HepG2 (cell line): ENCODE results near the gene SLC7A6OS. TPM values are rescaled to one million over a fixed set of nuclear protein-coding genes. Genes with fewer than 3 reads are reported as not detected.

ENCODE experiments used
- CBX1 ChIP-seq: IDR thresholded peaks from one replicate; pipeline ENCODE4 v1.6.1; 2016; ENCODE audit warnings: antibody characterized with exemption, low read depth
- DMAP1 ChIP-seq: IDR thresholded peaks from 2 replicates; pipeline ENCODE4 v1.6.1; 2016
- ELF1 ChIP-seq: sonication (generic); formaldehyde crosslinking; IDR thresholded peaks from 2 replicates; pipeline ENCODE4 v1.4.0; 2020; ENCODE audit warnings: missing genetic modification reagents
- FOXA1 ChIP-seq, 2 experiments: fragments of 450-650 bp in 1 of 2; sonication (generic) in 1 of 2; formaldehyde crosslinking in 1 of 2; IDR thresholded peaks; 2 replicates each; pipeline versions ENCODE4 v1.4.0 to v1.6.1; 2016 to 2020; ENCODE audit warnings: missing genetic modification reagents in 1 of 2
- FOXP4 ChIP-seq: sonication (generic); formaldehyde crosslinking; IDR thresholded peaks from 2 replicates; pipeline ENCODE4 v1.4.0; 2020; ENCODE audit warnings: missing genetic modification reagents
- LCORL ChIP-seq, 2 experiments: fragments of 450-650 bp in 1 of 2; sonication (generic) in 1 of 2; formaldehyde crosslinking in 1 of 2; IDR thresholded peaks; 2 replicates each; pipeline versions ENCODE4 v1.5.0 to v1.6.1; 2017 to 2020; ENCODE audit warnings: antibody characterized with exemption in 1 of 2, missing genetic modification reagents in 1 of 2
- NFIC ChIP-seq: IDR thresholded peaks from 2 replicates; pipeline ENCODE4 v1.6.1; 2012; ENCODE audit warnings: mild to moderate bottlenecking, low read length, inconsistent platforms
- POLR2A ChIP-seq, 2 experiments: IDR thresholded peaks; 2 replicates each; pipeline ENCODE4 v1.6.1; 2011; ENCODE audit warnings: low read depth in 2 of 2, low read length in 2 of 2, mild to moderate bottlenecking in 1 of 2, moderate library complexity in 1 of 2; ENCODE audit not compliant: insufficient read depth in 1 of 2
- POLR2AphosphoS5 ChIP-seq: IDR thresholded peaks from 2 replicates; pipeline ENCODE4 v1.6.1; 2012; ENCODE audit warnings: low read depth, low read length
- PPARG ChIP-seq: conservative IDR thresholded peaks from 2 replicates; pipeline ENCODE4 v1.6.1; 2016; ENCODE audit warnings: missing biosample characterization, missing genetic modification reagents
- SIX1 ChIP-seq: sonication (generic); formaldehyde crosslinking; IDR thresholded peaks from 2 replicates; pipeline ENCODE4 v1.4.0; 2020; ENCODE audit warnings: missing genetic modification reagents, borderline replicate concordance
- SKIL ChIP-seq: sonication (generic); formaldehyde crosslinking; IDR thresholded peaks from 2 replicates; pipeline ENCODE4 v1.8.0; 2022; ENCODE audit warnings: missing genetic modification reagents, mild to moderate bottlenecking, moderate library complexity, borderline replicate concordance
- SP140L ChIP-seq: sonication (generic); formaldehyde crosslinking; IDR thresholded peaks from 2 replicates; pipeline ENCODE4 v1.4.0; 2020; ENCODE audit warnings: missing genetic modification reagents, borderline replicate concordance
- ZHX2 ChIP-seq, 2 experiments: sonication (generic) in 1 of 2; formaldehyde crosslinking in 1 of 2; IDR thresholded peaks; 2 replicates each; pipeline versions ENCODE4 v1.6.1 to v1.9.0; 2014 to 2022; ENCODE audit warnings: antibody characterized with exemption in 1 of 2, borderline replicate concordance in 1 of 2, inconsistent platforms in 1 of 2, low read depth in 1 of 2, missing genetic modification reagents in 1 of 2
- ZNF232 ChIP-seq: sonication (generic); formaldehyde crosslinking; IDR thresholded peaks from 2 replicates; pipeline ENCODE4 v1.4.0; 2020; ENCODE audit warnings: missing genetic modification reagents, borderline replicate concordance
- ZNF335 ChIP-seq: sonication (generic); formaldehyde crosslinking; IDR thresholded peaks from 2 replicates; pipeline ENCODE4 v1.4.0; 2020; ENCODE audit warnings: missing genetic modification reagents
- ZNF350 ChIP-seq: sonication (generic); formaldehyde crosslinking; IDR thresholded peaks from 2 replicates; pipeline ENCODE4 v1.4.0; 2020; ENCODE audit warnings: mild to moderate bottlenecking, low read depth, missing genetic modification reagents, borderline replicate concordance
- ZNF547 ChIP-seq: sonication (generic); formaldehyde crosslinking; IDR thresholded peaks from 2 replicates; pipeline ENCODE4 v1.5.1; 2020; ENCODE audit warnings: mild to moderate bottlenecking, missing genetic modification reagents
- ZNF7 ChIP-seq: IDR thresholded peaks from 2 replicates; pipeline ENCODE4 v1.6.1; 2016; ENCODE audit warnings: missing biosample characterization, missing genetic modification reagents
- polyA plus RNA-seq, 8 experiments: library from polyadenylated mRNA; depleted of rRNA in 3 of 8; stranded (reverse) in 7 of 8; unstranded in 1 of 8; fragments of >200 nt; fragmentation: Illumina TruSeq in 4 of 8; extraction: Trizol in 4 of 8; gene quantifications; 2 replicates each; pipeline versions ENCODE4 v1.2.1 to v1.2.3, GENCODE V29; 2011 to 2016; ENCODE audit warnings: low read depth in 4 of 8, missing spikeins in 1 of 8, mixed read lengths in 1 of 8; ENCODE audit not compliant: insufficient read depth in 1 of 8
- total RNA-seq, 5 experiments: library from RNA; depleted of rRNA; stranded (reverse); fragments of >200 nt; fragmentation: Illumina TruSeq; extraction: Trizol; gene quantifications; 2 replicates each; pipeline ENCODE4 v1.2.3, GENCODE V29; 2016; ENCODE audit warnings: low read depth in 1 of 5

SLC7A6OS gene
- total and polyA plus RNA-seq, 2 of the 13 experiments (the other 11 are each of a cell fraction or from before 2014, with no cell fraction given), result 11.2 to 21.5 TPM

- TF ChIP-seq FOXP4 (CRISPR knock-in tag), result peak; percentile 56
- TF ChIP-seq ZHX2 (IDR thresholded peaks at IDR 0.05; ENCODE audit: low read depth), result no peak
- 0 out of 2 replicates have a peak, but pooled peaks have one; percentile 26 for TF ChIP-seq ZHX2 (CRISPR knock-in tag; IDR thresholded peaks at IDR 0.05; ENCODE audit: borderline replicate concordance)
- TF ChIP-seq ZNF335 (CRISPR knock-in tag), result 0 out of 2 replicates have a peak, but pooled peaks have one; percentile 34
- 0 out of 2 replicates have a peak, but pooled peaks have one; percentile 40 for TF ChIP-seq DMAP1
- peak; percentile 63 for TF ChIP-seq NFIC
- TF ChIP-seq ZNF350, result 0 out of 2 replicates have a peak, but pooled peaks have one; percentile 24
- TF ChIP-seq POLR2A (IDR thresholded peaks at IDR 0.05; ENCODE audit: insufficient read depth in 1 of 2, low read depth in 2 of 2, low read length in 2 of 2), result 0 out of 4 replicates have a peak, but pooled peaks of 1 of the 2 experiments have one; percentile 16
- 0 out of 2 replicates have a peak, but pooled peaks have one; percentile 25 for TF ChIP-seq POLR2AphosphoS5
- TF ChIP-seq SIX1 (CRISPR knock-in tag), result peak; percentile 20; the same call in 1 of the 2 replicates
- no peak for TF ChIP-seq FOXA1 (IDR thresholded peaks at IDR 0.05)
- no peak for TF ChIP-seq FOXA1 (CRISPR knock-in tag; IDR thresholded peaks at IDR 0.05)
- peak; percentile 51; the same call in 1 of the 2 replicates for TF ChIP-seq SKIL (CRISPR knock-in tag)
- TF ChIP-seq ZNF232 (CRISPR knock-in tag), result peak; percentile 72; the same call in 1 of the 2 replicates
- peak; percentile 89 for TF ChIP-seq PPARG (CRISPR knock-in tag)
- TF ChIP-seq ZNF7 (CRISPR knock-in tag), result peak; percentile 92
- TF ChIP-seq SP140L (CRISPR knock-in tag), result no peak
- TF ChIP-seq ZNF547 (CRISPR knock-in tag), result 0 out of 2 replicates have a peak, but pooled peaks have one; percentile 11
- peak; percentile 54 for TF ChIP-seq ELF1 (CRISPR knock-in tag)
- TF ChIP-seq CBX1, result no peak
- TF ChIP-seq LCORL (IDR thresholded peaks at IDR 0.05), result no peak
- 0 out of 2 replicates have a peak, but pooled peaks have one; percentile 23 for TF ChIP-seq LCORL (CRISPR knock-in tag; IDR thresholded peaks at IDR 0.05)
Measured at GRCh38 chr16:68332411-68333121, 21.8 kb upstream of the SLC7A6OS start (continued).
